Measurements from ENCODE around the gene FCHSD2.

Gene FCHSD2

DNA sequence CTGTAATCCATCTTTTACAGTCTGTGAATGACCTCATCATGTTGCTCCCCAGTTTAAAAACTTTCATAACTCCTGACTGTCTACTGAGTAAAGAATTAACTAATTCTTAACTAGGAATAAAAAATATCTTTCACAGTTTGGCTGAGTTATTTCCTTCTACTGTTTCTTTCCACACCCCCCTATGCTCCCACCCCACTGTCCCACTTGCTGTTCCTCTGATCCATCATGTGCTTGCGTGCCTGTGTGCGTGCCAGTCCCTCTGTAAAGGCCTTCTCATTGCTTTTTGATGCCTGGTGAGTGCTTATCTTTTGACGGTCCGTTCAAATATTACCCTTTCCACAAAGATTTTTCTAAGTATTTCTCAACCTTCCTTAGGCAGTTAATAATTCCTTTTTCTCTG, 272.3 kb downstream of the FCHSD2 start:
- TF ChIP-seq, protein P1, sequence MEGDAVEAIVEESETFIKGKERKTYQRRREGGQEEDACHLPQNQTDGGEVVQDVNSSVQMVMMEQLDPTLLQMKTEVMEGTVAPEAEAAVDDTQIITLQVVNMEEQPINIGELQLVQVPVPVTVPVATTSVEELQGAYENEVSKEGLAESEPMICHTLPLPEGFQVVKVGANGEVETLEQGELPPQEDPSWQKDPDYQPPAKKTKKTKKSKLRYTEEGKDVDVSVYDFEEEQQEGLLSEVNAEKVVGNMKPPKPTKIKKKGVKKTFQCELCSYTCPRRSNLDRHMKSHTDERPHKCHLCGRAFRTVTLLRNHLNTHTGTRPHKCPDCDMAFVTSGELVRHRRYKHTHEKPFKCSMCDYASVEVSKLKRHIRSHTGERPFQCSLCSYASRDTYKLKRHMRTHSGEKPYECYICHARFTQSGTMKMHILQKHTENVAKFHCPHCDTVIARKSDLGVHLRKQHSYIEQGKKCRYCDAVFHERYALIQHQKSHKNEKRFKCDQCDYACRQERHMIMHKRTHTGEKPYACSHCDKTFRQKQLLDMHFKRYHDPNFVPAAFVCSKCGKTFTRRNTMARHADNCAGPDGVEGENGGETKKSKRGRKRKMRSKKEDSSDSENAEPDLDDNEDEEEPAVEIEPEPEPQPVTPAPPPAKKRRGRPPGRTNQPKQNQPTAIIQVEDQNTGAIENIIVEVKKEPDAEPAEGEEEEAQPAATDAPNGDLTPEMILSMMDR (IDR thresholded peaks at IDR 0.05; ENCODE audit: control insufficient read depth, extremely low read depth, insufficient read depth): no peak
- DNase-seq (ENCODE audit: low read depth): no peak
- no peak overlapping the region for H3K4me3 ChIP-seq (ENCODE audit: low read depth, low read length)

GRCh38 chr11:72867970-72868369, 274.1 kb downstream of the FCHSD2 start:
- no peak overlapping the region for H3K4me3 ChIP-seq (ENCODE audit: low read depth, low read length)
- TF ChIP-seq, protein P1 (IDR thresholded peaks at IDR 0.05; ENCODE audit: control insufficient read depth, extremely low read depth, insufficient read depth): no peak
- DNase-seq (ENCODE audit: low read depth): no peak

DNA sequence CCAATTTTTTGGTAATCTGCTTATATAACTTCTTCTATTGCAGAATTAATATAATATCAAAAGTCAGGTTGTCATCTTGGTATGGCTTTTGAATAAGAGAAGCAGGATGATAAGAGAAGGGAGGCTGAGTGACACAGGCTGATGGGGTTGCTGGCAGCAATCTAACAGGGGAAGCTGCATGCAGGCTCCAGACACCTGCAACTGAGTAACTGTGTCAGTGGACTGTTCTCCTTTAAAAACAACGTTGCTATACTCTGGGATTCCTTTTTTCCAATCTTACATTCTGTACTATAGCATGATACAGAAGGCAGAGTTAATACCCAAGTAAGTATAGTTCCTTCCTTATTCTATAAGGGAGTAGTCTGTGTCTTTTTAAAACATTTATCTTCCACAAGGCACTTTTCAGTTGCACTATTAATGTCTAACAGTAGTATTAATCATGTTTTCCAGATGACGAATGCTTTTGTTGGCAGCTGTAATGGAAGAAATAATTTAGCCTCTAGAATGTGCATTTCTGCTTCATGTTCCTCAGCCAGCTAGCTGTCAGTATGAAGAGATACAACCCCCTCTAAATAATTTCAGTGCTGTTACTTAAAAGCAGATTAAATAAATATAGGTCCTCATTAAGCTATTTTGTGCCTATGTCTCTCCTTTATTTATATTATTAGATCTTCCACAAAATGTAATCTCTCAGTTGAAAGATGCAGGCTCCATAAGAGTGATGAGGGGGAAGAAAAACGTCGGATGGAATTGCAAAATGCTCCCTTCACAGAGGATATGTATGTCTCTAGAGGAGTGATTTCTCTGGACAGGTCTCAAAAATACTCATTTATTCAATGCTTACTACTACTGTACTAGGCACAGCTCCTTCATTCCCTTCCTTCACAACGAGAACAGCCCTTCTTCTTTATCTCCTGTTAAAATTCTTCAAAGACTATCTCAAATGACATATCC, 277.1 kb downstream of the FCHSD2 start:
- no peak for DNase-seq (ENCODE audit: low read depth)
- TF ChIP-seq, protein P1 (IDR thresholded peaks at IDR 0.05; ENCODE audit: control insufficient read depth, extremely low read depth, insufficient read depth): no peak

DNA sequence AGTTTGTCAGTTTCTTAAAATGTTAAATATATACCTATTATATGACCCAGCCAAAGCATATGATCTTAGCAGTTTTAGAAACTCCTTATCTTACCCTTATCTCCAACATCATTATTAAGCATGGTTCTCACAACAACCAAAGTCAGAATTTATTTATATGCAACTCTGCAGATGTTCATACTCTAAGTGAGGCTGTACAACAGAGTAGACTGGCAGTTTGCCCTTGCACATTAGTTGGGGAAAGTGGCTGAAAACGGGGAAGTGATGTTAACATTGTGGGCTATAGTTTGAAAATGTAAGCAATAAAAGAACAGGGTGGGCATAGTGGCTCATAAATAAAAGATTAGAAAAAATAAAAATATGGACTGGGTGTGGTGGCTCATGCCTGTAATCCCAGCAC, 278.2 kb downstream of the FCHSD2 start:
- no peak for DNase-seq (ENCODE audit: low read depth)
- H3K4me3 ChIP-seq (ENCODE audit: low read depth, low read length): no peak overlapping the region
- TF ChIP-seq, protein P1 (IDR thresholded peaks at IDR 0.05; ENCODE audit: control insufficient read depth, extremely low read depth, insufficient read depth): no peak

More for the DNA sequence above, 277.1 kb downstream of the FCHSD2 start:
- H3K4me3 ChIP-seq (ENCODE audit: low read depth, low read length): no peak overlapping the region

GRCh38 chr11:72863091-72863490, 279.0 kb downstream of the FCHSD2 start:
- no peak for DNase-seq (ENCODE audit: low read depth)
- TF ChIP-seq, protein P1 (IDR thresholded peaks at IDR 0.05; ENCODE audit: control insufficient read depth, extremely low read depth, insufficient read depth): no peak
- no peak overlapping the region for H3K4me3 ChIP-seq (ENCODE audit: low read depth, low read length)

- DNase-seq (ENCODE audit: low read depth): no peak
- H3K4me3 ChIP-seq (ENCODE audit: low read depth, low read length): no peak overlapping the region
- TF ChIP-seq, protein P1 (IDR thresholded peaks at IDR 0.05; ENCODE audit: control insufficient read depth, extremely low read depth, insufficient read depth): no peak
Observed at GRCh38 chr11:72860592-72860991, 281.5 kb downstream of the FCHSD2 start.

Measured in LNCaP clone FGC (cell line).